Measurements from ENCODE around the gene MPRIP. TPM values are rescaled to one million over a fixed set of nuclear protein-coding genes. Genes with fewer than 3 reads are reported as not detected.

Gene MPRIP
- total RNA-seq, 1 experiment from 2014 or later, result 258 TPM

GRCh38 chr17:17105976-17106375, 63.7 kb downstream of the MPRIP start (continued):
- TF ChIP-seq FOSL1 (IDR thresholded peaks at IDR 0.05; ENCODE audit: low read depth), result no peak
- no peak for TF ChIP-seq POLR2AphosphoS5 (IDR thresholded peaks at IDR 0.05; ENCODE audit: low read depth, low read length)
- no peak for TF ChIP-seq JUND (IDR thresholded peaks at IDR 0.05)
- no peak for TF ChIP-seq CTCF (IDR thresholded peaks at IDR 0.05 in 2 of 3, conservative IDR thresholded peaks at IDR 0.05 in 1 of 3; ENCODE audit: borderline replicate concordance in 1 of 3, insufficient read depth in 1 of 3, low read depth in 2 of 3, low read length in 2 of 3)

DNA sequence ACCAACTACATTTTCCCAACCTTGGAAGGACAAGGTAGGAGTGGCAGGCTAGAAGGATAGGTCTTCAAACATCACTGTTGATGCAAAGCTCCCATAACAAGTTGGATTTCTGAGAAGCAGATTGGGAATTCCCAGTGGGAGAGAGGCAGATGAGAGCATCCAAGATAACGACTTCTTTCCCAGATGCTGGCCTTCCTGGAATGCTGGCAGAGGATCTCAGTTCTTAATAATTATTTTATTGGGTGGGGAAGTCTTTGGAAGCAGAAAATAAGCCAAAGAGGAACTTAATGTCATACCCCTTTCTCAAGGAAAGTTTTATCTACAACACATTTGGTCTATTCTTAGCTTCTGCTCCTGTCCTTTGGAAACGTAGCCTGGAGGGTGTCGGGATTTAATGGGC, 64.5 kb downstream of the MPRIP start:
- ChIA-PET RAD21 (ENCODE audit: low non-redundant PET in 1 of 2, low total read pairs in 2 of 2, uncharacterized antibody in 2 of 2, unreplicated experiment in 2 of 2) (interaction anchor here in 1 of 2 experiments (0.9 kb wide), 1 partner anchor 65 kb away, joined by 3 read pairs; no protein-coding TSS in a partner anchor), CTCF (no interaction called here)

More for the DNA sequence above, 64.5 kb downstream of the MPRIP start:
- Histone ChIP-seq H3K9me2 (ENCODE audit: insufficient read depth) (no peaks in the 10 kb centered on the region), H3K9me3 (ENCODE audit: control insufficient read depth in 1 of 2, insufficient read depth in 1 of 2, low read depth in 1 of 2, low read length in 2 of 2) (no peaks in the 10 kb centered on the region), H3K27me3 (ENCODE audit: insufficient read depth, low read length) (no peaks in the 10 kb centered on the region), H3K79me2 (ENCODE audit: insufficient read depth, low read length) (peaks cover 93% of the 10 kb centered on the region), H2AFZ (ENCODE audit: low read depth, low read length, poor library complexity, severe bottlenecking) (no peak overlapping the region), H3K36me3 (ENCODE audit: control insufficient read depth in 1 of 2, insufficient read depth in 2 of 2, low read length in 2 of 2) (peaks cover 0 to 3% of the 10 kb centered on the region in 2 experiments; a peak in 1 of 4 replicates), H3K4me3 (replicated peaks in 1 of 2; ENCODE audit: low read depth in 1 of 2, low read length in 2 of 2) (no peak overlapping the region), H3K4me1 (ENCODE audit: control insufficient read depth in 1 of 2, insufficient read depth in 2 of 2, low read length in 2 of 2) (peaks cover 15 to 37% of the 10 kb centered on the region in 2 experiments), H3K27ac (ENCODE audit: low read depth, low read length) (no peak overlapping the region), H3K9ac (ENCODE audit: low read length) (no peak overlapping the region), H4K20me1 (ENCODE audit: insufficient read depth) (no peaks in the 10 kb centered on the region; the same call in 1 of the 2 replicates), H3K4me2 (ENCODE audit: low read length) (no peak overlapping the region)
- intact Hi-C loops (cut with micrococcal nuclease), result no loop called here
- POLR2A ChIA-PET, result no interaction called here
- DNase-seq (ENCODE audit: low read depth, low spot score) (no peak), ATAC-seq (no peak)
- TF ChIP-seq TCF7L2 (IDR thresholded peaks at IDR 0.05; ENCODE audit: borderline replicate concordance, extremely low read depth, insufficient read depth, insufficient read length) (no peak), EGR1 (IDR thresholded peaks at IDR 0.05; ENCODE audit: low read depth) (no peak), ZFX (IDR thresholded peaks at IDR 0.05) (no peak), CTCF (IDR thresholded peaks at IDR 0.05 in 2 of 3, conservative IDR thresholded peaks at IDR 0.05 in 1 of 3; ENCODE audit: borderline replicate concordance in 1 of 3, insufficient read depth in 1 of 3, low read depth in 2 of 3, low read length in 2 of 3) (no peak), CBX3 (IDR thresholded peaks at IDR 0.05; ENCODE audit: low read depth) (no peak), YY1 (IDR thresholded peaks at IDR 0.05; ENCODE audit: extremely low read depth, insufficient replicate concordance, low read depth, low read length) (no peak), JUND (IDR thresholded peaks at IDR 0.05) (no peak), SIN3A (IDR thresholded peaks at IDR 0.05; ENCODE audit: low read depth) (no peak), CEBPB (IDR thresholded peaks at IDR 0.05; ENCODE audit: low read depth) (no peak), EZH2phosphoT487 (IDR thresholded peaks at IDR 0.05; ENCODE audit: borderline replicate concordance) (no peak), SRF (IDR thresholded peaks at IDR 0.05; ENCODE audit: low read depth) (no peak), ZNF274 (IDR thresholded peaks at IDR 0.05; ENCODE audit: low read depth, low read length) (no peak), POLR2A (IDR thresholded peaks at IDR 0.05; ENCODE audit: borderline replicate concordance, extremely low read depth, insufficient read depth, insufficient read length) (no peak)
- TF ChIP-seq, protein P1, sequence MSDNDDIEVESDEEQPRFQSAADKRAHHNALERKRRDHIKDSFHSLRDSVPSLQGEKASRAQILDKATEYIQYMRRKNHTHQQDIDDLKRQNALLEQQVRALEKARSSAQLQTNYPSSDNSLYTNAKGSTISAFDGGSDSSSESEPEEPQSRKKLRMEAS (IDR thresholded peaks at IDR 0.05), result no peak
- TF ChIP-seq, protein P2, sequence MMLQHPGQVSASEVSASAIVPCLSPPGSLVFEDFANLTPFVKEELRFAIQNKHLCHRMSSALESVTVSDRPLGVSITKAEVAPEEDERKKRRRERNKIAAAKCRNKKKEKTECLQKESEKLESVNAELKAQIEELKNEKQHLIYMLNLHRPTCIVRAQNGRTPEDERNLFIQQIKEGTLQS (IDR thresholded peaks at IDR 0.05), result no peak
- BruUV-seq (replicated peaks), result no TSS peak
